Measurements from ENCODE around the gene PHAX.
"Not testable (repeated sequence)": the region's sequence is repeated elsewhere in the genome, so short reads cannot be mapped to it uniquely, and the experiment has no call there.

Gene PHAX

DNA sequence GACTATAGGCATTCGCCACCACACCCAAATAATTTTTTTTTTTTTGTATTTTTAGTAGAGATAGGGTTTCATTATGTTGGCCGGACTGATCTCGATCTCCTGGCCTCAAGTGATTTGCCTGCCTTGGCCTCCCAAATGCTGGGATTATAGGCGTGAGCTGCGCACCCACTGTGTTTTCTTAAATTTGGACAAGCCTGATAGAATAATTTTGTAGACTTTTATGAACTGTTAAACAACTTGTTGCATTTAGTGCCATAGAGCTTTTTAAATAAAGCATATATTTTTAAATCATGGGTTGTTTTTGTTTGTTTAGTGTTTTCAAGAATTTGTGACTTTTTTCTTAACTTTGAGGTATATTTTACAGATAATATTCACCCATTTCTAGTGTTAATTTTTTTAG is 4.8 kb downstream of the PHAX start:
- no peak for DNase-seq

DNA sequence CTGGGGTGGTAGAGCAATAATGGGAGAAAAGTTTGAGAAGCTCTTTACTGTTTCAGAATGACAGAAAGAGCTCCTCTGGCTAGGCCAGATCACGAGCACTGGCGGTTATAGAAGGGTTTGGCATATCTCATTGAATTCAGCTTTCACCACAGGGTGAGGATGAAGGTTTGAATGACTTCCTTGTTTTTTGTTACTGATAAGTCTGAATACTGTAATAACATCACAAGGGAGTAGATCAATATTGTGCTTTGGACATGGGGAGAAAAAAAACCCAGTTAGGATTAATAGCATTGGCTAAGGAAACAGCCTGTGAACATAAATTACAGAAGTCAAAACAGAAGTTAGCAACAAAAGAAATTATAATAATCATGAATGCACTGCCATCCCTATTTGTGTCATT is 9.4 kb downstream of the PHAX start:
- DNase-seq, result no peak

GRCh38 chr5:126610616-126611015 is 9.9 kb downstream of the PHAX start:
- no peak for DNase-seq

DNA sequence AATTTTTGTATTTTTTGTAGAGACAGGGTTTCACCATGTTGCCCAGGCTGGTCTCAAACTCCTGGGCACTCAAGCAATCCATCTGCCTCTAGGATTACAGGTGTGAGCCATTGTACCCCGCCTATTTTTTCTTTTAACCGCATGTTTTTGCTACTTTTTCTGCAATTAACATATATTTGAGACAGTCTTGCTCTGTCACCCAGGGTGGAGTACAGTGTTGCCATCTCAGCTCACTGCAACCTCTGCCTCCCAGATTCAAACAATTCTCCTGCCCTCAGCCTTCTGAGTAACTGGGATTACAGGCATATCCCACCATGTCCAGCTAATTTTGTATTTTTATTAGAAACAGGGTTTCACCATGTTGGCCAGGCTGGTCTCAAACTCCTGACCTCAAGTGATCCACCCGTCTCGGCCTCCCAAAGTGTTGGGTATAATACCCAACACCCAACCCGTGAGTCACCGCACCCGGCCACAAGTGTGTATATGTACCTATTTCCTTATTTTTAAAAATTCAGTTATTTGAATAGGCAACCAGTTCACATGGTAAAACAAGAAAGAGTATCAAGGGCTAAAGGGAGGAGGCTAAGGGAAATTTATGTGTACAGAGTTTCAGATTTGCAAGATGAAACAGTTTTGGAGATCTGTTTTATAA is 13.3 kb downstream of the PHAX start:
- DNase-seq, result no peak

DNA sequence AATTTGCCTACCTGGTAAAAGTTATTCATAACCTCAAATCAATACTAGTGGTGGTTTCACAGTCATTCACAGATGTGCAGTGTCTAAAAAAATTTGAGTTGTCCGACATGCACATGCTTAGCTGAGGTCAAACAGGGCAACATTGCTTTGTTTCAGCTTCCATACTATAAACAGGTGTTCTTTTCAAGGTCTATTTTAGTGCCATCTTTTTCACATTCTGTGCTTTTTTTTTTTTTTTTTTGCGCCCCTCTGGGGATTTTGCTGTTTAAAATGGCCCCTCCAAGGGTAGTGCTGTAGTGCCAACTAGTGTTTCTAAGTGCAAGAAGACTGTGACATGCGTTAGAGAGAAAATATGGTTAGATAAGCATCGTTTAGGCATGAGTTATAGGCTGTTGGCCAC is 14.5 kb downstream of the PHAX start:
- DNase-seq, result no peak

DNA sequence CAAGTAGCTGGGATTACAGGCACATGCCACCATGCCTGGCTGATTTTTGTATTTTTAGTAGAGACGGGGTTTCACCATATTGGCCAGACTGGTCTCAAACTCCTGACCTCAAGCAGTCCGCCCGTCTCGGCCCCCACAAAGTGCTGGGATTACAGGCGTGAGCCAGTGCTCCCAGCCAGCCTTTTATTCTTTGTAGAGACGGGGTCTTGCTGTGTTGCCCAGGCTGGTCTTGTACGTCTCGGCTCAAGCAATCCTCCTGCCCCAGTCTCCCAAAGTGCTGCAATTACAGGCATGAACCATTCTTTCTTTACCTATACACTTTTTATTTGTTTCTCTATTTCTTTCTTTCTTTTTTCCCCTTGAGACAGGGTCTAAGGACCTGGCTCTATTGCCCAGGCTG is 16.9 kb downstream of the PHAX start:
- not testable (repeated sequence) for DNase-seq

GRCh38 chr5:126619781-126620180 is 19.0 kb downstream of the PHAX start:
- DNase-seq, result no peak

GRCh38 chr5:126624534-126624933 is 23.8 kb downstream of the PHAX start:
- peak; percentile 51 for DNase-seq

- no peak for DNase-seq
Observed at GRCh38 chr5:126628102-126628501, 27.4 kb downstream of the PHAX start.

DNA sequence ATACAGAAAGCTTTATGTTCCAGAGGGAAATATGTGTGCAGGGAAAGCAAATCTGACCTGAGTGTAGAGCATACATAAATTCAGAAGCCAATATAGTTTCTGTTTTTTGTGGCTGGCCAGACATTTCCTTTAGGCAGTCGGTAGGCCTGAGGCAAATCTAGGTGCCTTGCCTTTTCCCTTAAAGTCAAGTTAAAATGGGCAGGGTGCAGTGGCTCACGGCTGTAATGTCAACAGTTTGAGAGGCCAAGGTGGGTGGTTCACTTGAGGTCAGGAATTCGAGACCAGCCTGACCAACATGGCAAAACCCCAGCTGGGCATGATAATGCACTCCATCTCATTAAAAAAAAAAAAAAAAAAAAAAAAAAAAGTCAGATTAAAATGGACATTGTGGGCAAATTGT is 31.2 kb downstream of the PHAX start:
- no peak for DNase-seq

DNA sequence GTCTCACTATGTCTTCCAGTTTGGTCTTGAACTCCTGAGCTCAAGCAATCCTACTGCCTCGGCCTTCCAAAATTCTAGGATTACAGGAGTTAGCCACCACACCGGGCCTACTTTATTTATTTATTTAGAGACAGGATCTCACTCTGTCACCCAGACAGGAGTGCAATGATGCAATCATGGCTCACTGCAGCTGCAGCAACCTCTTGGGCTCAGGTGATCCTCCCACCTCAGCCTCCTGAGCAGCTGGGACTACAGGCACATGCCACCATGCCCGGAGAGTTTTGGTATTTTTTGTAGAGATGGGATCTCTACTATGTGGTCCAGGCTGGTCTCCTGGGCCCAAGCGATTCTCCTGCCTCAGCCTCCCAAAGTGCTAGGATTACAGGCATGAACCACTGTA is 32.8 kb downstream of the PHAX start:
- DNase-seq, result no peak

DNA sequence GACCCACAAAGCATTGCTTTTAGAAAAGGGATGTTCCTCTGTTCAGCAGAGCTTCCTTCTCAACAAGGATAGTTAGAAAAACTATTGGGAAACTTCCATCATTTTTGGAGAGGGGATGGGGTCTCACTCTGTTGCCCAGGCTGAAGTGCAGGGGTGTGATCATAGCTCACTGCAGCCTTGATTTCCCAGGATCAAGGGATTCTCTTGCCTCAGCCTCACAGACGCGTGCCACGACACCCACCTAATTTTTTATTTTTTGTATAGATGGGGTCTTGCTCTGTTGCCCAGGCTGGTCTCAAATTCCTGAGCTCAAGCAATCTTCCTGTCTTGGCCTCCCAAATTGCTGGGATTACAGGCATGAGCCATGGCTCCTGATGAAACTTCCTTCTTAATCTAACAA is 34.8 kb downstream of the PHAX start:
- DNase-seq, result no peak

DNA sequence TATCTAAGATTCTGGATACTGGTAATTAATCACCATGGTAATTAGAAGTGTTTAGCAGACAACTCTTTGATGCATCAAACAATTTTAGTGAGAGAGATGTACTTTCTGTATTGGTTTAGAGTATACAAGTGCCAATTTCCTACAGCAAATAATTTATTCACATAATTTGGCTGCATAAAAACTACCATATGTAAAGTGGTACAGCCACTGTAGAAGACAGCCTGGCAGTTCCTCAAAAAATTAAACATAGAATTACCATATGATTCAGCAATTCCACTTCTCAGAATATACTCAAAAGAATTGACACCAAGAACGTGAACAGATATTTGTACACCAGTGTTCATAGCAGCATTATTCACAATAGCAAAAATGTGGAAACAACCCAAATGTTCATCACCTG is 36.2 kb downstream of the PHAX start:
- no peak for DNase-seq

GRCh38 chr5:126640866-126641265 is 40.1 kb downstream of the PHAX start:
- no peak for DNase-seq

DNA sequence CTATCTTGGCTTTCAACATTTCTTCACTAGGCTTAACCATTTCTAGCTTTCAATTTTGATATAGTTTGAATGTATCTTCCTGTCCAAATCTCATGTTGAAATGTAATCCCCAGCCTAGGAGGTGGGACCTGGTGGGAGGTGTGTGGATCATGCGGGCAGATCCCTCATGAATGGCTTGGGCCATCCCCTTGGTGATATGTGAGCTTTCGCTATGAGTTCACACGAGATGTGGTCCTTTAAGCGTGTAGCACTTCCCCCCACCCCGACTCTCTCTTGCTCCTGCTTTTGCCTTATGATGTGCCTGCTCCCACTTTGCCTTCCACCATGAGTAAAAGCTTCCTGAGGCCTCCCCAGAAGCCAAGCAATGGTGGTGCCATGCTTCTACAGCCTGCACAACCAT is 40.6 kb downstream of the PHAX start:
- DNase-seq, result no peak

DNA sequence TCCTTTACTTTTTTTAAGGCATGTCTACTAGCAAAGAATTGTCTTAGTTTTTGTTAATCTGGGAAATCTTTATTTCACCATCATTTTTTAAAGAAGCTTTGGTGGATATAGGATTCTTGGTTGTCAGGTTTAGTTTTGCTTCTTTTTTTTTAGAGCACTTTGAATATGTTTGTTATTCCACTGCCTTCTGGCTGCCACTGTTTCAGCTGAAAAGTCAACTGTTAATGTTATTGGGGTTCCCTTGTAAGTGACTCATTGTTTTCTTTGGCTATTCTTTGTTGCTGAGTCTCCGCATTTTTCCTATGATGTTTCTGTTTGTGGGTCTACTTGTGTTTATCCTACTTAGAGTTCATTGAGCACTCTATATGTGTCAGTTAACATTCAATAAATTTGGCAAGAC is 44.4 kb downstream of the PHAX start:
- DNase-seq, result no peak

DNA sequence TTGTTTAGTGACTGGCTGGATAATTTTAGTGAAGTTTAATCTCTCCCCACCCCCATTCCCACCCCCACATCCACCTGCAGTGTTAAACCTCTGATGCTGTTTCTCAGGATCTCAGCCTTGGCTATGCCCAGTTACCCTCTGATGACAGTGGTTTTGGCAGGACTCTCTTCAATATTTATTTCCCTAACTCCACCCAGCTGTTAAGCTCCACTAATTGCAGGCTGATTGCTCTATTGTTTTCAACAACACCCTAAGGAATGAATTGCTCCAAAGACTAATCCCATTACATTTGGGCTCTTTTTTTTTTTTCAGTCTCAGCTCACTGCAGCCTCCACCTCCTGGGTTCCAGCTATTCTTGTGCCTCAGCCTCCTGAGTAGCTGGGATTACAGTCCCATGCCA is 46.3 kb downstream of the PHAX start:
- no peak for DNase-seq

GRCh38 chr5:126648471-126648870 is 47.7 kb downstream of the PHAX start:
- DNase-seq, result no peak

DNA sequence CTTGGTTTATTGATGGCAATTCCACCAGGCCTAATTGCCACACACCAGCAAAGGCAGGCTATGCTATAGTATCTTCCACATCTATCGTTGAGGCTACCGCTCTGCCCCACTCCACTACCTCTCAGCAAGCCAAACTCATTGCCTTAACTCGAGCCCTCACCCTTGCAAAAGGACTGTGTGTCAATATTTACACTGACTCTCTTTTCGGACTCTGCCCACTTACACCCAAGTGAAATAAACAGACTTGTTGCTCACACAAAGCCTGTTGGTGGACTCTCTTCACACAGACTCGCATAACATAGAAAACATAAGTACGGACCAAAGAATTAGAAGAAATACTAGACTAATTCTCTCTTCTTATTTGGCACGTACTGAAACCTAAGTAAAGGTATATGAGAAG is 48.3 kb downstream of the PHAX start:
- DNase-seq, result not testable (repeated sequence)

DNA sequence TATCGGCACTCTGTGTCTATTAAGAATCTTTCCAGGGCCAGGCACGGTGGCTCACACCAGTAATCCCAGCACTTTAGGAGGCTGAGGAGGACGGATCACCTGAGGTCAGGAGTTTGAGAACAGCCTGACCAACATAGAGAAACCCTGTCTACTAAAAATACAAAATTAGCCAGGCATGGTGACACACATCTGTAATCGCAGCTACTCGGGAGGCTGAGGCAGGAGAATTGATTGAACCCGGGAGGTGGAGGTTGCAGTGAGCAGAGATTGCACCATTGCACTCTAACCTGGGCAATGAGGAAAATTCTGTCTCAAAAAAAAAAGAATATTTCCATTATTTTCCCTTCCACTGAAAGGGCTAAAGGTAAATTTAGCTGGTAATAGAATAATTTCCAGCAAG is 49.0 kb downstream of the PHAX start:
- DNase-seq, result not testable (repeated sequence)

DNA sequence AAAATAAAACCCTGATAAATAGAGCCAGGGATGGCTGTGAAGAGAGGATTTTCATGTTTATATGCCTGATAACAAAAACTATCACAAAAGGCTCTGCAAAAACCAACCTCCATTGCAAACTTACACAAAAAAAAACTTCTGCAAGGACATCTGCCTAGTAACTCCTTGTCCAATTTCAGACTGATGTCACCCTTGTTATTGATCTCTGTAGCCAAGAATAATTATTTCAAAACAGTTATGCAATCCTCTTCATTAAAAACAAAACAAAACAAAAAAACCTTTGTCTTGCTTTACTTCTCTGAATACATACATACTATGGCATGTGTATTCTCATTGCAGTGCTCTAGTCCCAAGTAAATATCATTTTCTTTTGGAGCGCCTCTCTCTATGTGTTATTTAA is 49.7 kb downstream of the PHAX start:
- DNase-seq, result no peak

DNA sequence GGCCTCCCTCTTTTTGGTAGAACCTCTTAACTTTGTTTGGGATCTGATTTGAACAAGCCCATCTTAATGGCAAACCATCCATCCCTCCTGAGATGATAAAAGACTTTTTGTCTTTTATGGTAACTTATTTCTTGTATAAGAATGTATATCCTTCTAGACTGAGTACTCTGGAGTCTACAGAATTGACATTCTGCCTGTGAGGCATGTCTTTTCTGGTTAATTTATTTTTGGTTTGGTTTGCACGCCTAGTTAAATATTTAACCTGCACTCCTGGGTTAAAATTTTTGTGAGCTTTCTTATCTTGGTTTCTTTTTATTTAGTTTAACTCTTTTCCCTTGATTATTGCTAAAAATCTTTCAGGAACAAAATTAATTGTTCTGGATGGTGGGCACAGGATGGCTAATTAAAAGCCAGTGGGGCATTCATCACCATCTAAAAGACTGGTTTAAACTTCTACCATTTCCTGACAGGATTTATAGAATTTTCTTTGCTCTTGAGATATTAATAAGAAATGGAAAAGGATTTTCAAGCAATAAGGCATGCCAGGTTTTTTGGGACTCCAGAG is 50.3 kb downstream of the PHAX start:
- DNase-seq, result no peak

GRCh38 chr5:126656401-126657007 is 55.8 kb downstream of the PHAX start:
- DNase-seq, result peak; percentile 48

DNA sequence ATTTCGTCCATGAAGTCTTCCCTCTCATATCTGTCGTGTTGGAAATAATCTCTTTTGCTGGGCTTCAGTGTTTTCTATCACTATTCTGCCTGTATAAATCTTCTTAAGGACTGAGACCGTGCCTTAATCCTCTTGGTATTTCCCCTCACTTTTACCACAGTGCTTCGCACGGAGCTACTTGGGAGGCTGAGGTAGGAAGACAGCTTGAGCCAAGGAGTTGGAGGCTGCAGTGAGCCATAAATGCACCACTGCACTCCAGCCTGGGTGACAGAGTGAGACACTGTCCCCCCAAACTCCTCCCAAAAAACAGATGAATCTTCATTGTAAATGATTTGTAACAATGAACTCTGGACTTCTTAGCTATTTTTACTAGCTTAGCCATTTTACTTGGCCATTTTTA is 57.8 kb downstream of the PHAX start:
- DNase-seq, result no peak
